Mucosa of gallbladder (tissue), 1 donor: ENCODE data around the gene DVL3. TPM values are rescaled to one million over a fixed set of nuclear protein-coding genes. Genes with fewer than 3 reads are reported as not detected.
A peak's percentile ranks its signal among the peaks of the same experiment; 100 is the strongest.

ENCODE experiments used
- DNase-seq: peaks from one replicate; pipeline ENCODE4 v3.0.0-alpha.2; 2020; ENCODE audit warnings: low spot score
- total RNA-seq: library from RNA; stranded (reverse); gene quantifications from one replicate; pipeline ENCODE4 v1.2.1, GENCODE V29; 2021
- donor health status: DM: no; HTN: no; CAD: no.

Gene DVL3
- total RNA-seq, 1 donor from 2014 or later: 99.2 TPM

DNA sequence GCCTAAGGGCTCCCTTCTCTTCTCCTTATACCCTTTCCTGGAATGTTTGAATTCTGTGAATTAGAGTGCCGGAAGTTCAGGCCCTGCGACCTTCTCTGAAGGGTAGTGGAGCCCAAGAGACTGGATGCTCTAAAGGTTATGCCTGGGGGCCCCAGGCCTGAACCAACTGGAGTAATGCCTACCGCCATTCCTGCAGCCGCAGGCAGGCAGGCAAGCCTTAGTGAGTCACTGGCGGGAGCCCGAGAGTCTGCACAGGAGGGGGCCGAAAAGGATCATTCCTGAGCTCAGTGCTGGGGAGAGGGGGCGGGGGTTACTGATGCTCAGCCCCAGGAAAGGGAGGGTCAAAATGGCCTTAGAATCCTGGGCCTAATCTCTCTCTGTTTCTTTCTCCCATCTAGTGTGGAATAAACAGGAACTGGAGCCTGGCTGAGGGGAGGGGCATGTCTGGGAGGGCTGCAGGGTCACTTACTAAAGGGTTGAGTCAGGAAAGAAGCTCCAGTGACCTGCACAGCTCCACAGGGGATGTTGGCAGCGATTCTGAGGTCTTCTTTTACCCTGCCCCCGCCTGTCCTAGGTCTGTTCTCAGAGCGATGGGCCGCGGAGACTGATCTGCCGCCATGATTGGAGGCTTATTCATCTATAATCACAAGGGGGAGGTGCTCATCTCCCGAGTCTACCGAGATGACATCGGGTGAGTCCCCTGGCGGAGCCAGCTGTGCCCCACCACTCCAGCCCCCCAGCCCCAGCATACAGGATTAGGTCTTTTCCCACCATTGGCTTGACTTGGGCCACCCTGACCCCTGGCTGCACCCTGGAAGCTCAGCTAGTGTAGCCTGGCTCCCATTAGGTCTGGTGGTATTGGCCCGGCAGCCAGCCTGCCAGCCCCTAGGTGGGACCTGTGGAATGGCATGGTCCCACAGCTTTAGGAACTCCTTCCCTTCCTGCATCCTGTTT, 21.5 kb downstream of the DVL3 start:
- DNase-seq: peak; percentile 50

DNA sequence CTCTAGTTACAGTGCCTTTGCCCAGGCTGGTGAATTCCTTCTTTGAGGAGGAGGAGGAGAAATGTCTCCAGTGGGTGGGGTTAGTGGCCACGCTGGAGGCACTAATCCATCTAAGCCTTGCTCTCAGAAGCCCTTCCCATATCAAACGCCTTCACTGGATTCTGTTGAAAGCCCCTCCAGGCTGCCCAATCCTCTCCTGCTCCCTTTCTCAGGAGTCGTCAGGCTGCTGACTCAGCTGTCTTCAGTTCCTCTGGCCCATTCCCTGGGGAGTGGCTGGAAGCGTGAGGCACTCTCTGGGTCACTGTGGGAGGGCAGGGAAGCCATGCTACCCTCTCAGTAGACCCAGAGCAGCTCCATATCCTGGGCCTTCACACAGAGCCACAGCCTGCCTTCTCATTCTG, 22.2 kb downstream of the DVL3 start:
- no peak for DNase-seq

GRCh38 chr3:184177767-184178306, 22.7 kb downstream of the DVL3 start:
- DNase-seq: no peak

GRCh38 chr3:184178521-184179138, 23.5 kb downstream of the DVL3 start:
- no peak for DNase-seq

GRCh38 chr3:184180165-184180564, 25.0 kb downstream of the DVL3 start:
- no peak for DNase-seq

DNA sequence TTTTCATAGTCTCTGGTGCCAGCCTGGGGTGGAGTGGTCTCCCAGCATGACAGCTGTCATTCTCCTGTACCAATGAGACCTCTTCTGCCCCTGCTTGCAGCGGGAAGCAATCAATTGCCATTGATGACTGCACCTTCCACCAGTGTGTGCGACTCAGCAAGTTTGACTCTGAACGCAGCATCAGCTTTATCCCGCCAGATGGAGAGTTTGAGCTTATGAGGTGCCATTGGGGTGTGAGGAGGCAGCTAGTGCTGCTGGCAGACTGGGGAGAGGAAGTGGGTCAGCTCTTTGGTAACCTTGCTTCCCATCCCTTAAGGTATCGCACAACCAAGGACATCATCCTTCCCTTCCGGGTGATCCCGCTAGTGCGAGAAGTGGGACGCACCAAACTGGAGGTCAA, 26.4 kb downstream of the DVL3 start:
- no peak for DNase-seq

GRCh38 chr3:184183679-184184078, 28.5 kb downstream of the DVL3 start:
- no peak for DNase-seq

DNA sequence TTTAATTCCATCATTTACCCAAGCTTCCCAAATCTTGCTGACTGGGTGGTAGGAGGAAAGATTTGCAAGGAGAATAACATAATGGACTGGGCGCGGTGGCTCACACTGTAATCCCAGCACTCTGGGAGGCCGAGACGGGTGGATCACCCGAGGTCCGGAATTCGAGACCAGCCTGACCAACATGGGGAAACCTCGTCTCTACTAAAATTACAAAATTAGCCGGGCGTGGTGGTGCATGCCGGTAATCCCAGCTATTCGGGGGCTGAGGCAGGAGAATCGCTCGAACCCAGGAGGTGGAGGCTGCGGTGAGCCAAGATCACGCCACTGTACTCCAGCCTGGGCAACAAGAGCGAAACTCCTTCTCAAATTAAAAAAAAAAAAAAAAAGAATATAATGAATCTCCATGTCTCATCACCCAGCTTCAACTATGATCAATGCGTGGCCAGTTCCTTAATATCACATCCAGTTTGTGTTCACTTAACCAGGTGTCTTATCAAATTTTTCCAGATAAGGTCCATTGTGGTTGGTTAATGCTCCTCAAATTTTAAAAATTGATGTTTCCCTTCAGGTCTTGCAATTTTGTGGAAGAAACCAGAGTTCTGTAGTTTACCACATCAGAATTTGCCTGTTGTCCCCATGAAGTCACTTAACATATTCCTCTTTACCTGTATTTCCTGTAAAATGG, 29.5 kb downstream of the DVL3 start:
- DNase-seq: no peak

GRCh38 chr3:184185461-184186183, 30.4 kb downstream of the DVL3 start:
- peak; percentile 99 for DNase-seq

GRCh38 chr3:184186184-184186901, 31.2 kb downstream of the DVL3 start, which contains the start of gene ABCF3:
Gene ABCF3 (plus strand): TSS chr3:184186199. CDS start chr3:184186208, 9 bp downstream.
- peak; percentile 34 for DNase-seq

DNA sequence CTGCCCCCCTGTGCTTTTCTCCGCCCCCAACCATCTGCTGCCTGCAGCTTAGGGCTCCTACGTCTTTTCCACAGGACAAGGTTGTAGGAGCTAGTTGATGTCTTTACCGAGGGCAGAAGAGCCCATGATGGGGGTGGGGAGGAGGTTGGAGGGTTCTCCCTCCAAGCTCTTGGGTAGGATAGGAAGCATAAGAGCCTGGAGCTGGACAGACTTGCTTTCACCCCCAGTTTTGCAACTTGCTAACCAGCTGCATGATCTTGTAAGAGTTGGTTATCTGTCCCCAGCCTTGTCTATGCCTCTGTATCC, 31.7 kb downstream of the DVL3 start:
- DNase-seq: no peak

- DNase-seq: no peak
Measured at GRCh38 chr3:184188080-184188479, 32.9 kb downstream of the DVL3 start.

DNA sequence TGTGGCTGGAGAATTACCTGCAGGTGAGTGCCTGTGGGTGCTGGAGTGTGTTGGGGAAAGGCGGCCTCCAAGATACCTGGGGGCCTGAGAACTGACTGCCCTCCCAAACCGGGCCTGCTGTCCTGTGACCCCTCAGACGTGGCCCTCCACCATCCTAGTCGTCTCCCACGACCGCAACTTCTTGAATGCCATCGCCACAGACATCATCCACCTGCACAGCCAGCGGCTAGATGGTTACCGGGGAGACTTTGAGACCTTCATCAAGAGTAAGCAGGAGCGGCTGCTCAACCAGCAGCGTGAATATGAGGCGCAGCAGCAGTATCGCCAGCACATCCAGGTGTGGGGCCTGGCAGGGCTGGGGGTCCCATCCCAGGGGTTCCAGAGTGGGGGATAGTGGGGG, 34.2 kb downstream of the DVL3 start:
- DNase-seq: no peak

DNA sequence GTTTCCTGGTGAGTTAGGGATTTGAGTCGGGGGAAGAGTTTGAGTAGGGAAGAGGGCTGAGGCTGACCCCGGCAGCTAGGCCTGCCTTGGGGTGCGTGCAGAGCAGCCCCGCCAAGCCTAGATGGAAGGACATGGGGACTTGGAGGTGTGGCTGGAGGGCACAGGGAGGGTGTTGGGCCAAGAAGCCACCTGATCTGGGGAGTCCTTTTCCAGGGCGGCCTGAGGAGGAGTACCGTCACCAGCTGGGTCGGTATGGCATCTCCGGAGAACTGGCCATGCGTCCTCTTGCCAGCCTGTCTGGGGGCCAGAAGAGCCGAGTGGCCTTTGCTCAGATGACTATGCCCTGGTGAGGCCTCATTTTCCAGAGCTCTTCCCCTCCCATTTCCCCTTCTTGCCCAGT, 37.7 kb downstream of the DVL3 start:
- no peak for DNase-seq

GRCh38 chr3:184193991-184194539, 38.9 kb downstream of the DVL3 start:
- DNase-seq: no peak

GRCh38 chr3:184196536-184196935, 41.4 kb downstream of the DVL3 start:
- no peak for DNase-seq

GRCh38 chr3:184198509-184198908, 43.3 kb downstream of the DVL3 start:
- no peak for DNase-seq

DNA sequence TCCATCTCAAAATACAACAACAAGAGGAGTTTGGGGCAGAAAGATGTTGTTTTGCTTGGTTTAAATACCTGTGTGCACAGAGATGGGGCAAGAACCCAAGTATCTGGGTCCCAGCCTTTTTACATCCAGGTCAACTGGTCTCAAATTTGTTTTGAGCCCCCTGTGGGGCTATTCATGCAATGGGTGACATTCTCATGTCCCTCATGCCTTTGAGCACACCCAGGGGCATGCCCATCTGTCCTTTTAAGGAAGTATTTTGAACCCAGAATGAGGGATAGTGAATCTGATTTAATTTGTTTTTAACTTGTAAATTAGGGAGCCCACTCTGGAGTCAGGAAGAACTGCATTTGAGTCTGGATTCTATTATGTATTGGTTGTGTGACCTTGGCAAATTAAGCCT, 45.6 kb downstream of the DVL3 start:
- no peak for DNase-seq

- no peak for DNase-seq
Measured at GRCh38 chr3:184203526-184203925, 48.3 kb downstream of the DVL3 start.

DNA sequence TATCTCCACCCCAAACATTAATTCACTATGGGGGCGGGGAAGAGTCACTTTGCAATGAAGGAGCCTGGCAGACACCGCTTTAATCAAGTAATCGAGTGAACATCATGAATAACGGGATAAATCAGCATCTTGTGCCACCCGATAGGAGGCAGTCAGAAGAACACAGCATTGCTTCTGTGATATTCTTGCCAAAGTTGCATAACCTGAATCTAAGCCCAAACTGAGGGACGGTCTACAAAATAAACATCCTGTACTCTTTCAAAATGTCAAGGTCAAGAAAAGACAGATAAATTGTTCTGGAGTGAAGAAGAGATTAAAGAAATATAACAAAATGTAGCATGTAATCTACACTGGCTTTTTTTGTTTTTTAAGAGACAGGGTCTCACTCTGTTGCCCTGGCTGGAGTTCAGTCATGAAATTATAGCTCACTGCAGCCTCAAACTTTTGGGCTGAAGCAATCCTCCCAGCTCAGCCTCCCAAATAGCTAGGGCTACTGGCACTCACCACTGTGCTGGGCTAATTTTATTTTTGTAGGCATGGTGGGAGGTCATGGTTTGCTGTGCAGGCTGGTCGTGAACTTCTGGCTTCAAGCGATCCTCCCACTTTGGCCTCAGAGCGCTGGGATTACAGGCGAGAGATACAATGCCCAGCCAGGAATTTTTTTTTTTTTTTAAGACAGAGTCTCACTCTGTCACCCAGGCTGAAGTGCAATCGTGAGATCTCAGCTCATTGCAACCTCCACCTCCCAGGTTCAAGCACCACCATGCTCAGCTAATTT, 54.2 kb downstream of the DVL3 start:
- no peak for DNase-seq
